GM12878 (cell line): ENCODE results near the gene PRKCE.

Experiments
- EP300 ChIP-seq, 2 experiments: fragments of 150-350 bp in 1 of 2; IDR thresholded peaks; 2 replicates each; pipeline ENCODE4 v1.6.1; 2011 to 2012; ENCODE audit warnings: low read depth in 2 of 2, low read length in 2 of 2, borderline replicate concordance in 1 of 2, improper control_type of control experiment in 1 of 2, inconsistent platforms in 1 of 2; ENCODE audit not compliant: control insufficient read depth in 1 of 2
- EZH2 ChIP-seq: IDR thresholded peaks from 2 replicates; pipeline ENCODE4 v1.6.1; 2012; ENCODE audit warnings: low read depth, mild to moderate bottlenecking, control low read depth, inconsistent platforms, low read length, borderline replicate concordance; ENCODE audit not compliant: control insufficient read depth
- POLR2A ChIP-seq: IDR thresholded peaks from 2 replicates; pipeline ENCODE4 v1.6.1; 2011; ENCODE audit warnings: low read depth, mild to moderate bottlenecking, low read length
- POLR2AphosphoS2 ChIP-seq: IDR thresholded peaks from 2 replicates; pipeline ENCODE4 v1.6.1; 2011; ENCODE audit warnings: low read depth, mild to moderate bottlenecking, low read length, improper control_type of control experiment, moderate library complexity
- POLR2AphosphoS5 ChIP-seq: IDR thresholded peaks from 2 replicates; pipeline ENCODE4 v1.6.1; 2011; ENCODE audit warnings: mild to moderate bottlenecking, low read length, inconsistent platforms
- REST ChIP-seq: IDR thresholded peaks from 2 replicates; pipeline ENCODE4 v1.6.1; 2012; ENCODE audit warnings: mild to moderate bottlenecking, low read depth, low read length

DNA sequence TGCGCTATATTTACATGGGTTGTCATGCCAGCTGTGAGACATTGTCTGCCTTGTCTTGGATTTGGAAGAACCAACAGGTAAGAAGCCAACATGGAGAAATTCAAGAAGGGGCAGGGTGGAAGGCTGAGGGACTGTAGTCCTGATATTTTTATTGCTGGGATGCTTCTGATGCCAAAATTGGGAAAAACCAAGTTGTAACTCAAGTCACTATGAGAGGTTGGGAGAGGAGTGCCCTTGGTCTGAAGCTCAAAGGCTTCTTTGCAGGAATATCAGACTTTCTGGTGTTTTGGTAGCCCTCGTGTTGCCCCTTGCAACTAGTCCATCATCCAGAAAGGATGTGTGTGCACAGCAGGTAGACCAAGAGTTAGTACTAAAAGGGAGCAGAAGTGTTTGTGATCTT, 351.5 kb downstream of the PRKCE start:
- TF ChIP-seq POLR2AphosphoS2 = no peak
- no peak for TF ChIP-seq POLR2AphosphoS5
- no peak for TF ChIP-seq REST
- TF ChIP-seq POLR2A = no peak
- no peak for TF ChIP-seq EZH2
- TF ChIP-seq EP300 (IDR thresholded peaks at IDR 0.05; ENCODE audit: borderline replicate concordance in 1 of 2, control insufficient read depth in 1 of 2, low read depth in 2 of 2, low read length in 2 of 2) = no peak
